GM12874 (cell line): ENCODE results near the gene MED13.

Experiments used
- TF ChIP-seq, protein P1 (sequence below): IDR thresholded peaks from 2 replicates; pipeline ENCODE4 v1.5.1; 2011; ENCODE audit warnings: low read depth, mild to moderate bottlenecking, control low read depth, low read length, moderate library complexity; ENCODE audit not compliant: insufficient read depth

The MED13 gene

DNA sequence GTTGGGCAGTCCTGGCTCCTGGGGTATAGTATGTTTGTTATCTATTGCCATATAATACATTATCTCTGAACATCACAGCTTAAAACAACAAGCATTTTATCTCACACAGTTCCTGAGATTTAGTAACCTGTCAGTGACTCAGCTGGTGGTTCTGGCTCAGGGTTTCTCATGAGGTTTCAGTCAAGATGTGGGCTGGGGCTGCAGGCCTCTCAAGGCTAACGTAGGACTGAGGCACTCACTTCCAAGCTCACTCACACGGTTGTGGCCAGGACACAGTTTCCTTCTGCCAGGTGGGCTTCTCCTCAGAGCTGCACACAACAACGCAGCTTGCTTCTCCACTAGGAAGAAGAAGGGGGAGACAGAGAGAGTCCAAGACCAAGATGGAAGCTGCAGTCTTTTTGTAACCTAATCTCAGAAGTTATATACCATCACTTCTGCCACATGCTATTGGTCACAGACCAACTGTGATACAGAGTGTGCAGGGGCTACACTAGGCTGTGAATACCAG, 10.3 kb upstream of the MED13 start:
- TF ChIP-seq, protein P1, sequence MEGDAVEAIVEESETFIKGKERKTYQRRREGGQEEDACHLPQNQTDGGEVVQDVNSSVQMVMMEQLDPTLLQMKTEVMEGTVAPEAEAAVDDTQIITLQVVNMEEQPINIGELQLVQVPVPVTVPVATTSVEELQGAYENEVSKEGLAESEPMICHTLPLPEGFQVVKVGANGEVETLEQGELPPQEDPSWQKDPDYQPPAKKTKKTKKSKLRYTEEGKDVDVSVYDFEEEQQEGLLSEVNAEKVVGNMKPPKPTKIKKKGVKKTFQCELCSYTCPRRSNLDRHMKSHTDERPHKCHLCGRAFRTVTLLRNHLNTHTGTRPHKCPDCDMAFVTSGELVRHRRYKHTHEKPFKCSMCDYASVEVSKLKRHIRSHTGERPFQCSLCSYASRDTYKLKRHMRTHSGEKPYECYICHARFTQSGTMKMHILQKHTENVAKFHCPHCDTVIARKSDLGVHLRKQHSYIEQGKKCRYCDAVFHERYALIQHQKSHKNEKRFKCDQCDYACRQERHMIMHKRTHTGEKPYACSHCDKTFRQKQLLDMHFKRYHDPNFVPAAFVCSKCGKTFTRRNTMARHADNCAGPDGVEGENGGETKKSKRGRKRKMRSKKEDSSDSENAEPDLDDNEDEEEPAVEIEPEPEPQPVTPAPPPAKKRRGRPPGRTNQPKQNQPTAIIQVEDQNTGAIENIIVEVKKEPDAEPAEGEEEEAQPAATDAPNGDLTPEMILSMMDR = no peak

DNA sequence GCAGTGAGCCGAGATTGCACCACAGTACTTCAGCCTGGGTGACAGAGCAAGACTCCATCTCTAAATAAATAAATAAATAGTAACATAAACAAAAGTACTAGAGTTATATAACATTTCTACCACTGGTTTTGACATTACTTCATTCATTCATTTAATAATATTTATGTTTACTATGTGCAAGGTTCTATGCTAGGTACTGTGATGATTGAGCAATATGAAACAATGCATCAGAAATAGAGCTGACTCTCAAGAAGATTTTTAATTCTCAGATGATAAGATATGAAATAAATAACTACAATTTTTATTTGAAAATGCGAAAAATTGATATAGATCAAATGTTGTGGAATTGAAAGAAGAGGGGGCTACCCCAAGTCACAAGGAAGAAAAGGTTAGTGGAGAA, 8.9 kb upstream of the MED13 start:
- TF ChIP-seq, protein P1 = no peak

DNA sequence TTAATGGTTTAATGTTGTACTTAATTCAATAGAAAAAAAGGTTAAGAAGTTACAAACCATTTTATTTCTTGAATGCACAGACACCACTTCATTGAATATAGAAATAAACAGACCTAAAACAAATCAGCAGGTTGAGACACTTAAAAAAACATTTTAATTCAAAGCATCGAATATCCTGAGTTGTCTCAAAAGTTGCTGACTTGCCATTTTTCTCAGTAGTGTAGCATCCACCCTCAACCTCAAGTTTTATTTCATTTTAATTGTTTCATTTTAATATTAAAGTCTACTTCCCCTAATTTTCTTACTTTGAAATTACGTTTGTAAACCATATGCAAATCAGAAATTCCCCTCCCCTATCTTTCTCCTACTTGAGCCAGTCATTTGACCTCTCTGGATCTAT, 5.8 kb upstream of the MED13 start:
- TF ChIP-seq, protein P1 = no peak

DNA sequence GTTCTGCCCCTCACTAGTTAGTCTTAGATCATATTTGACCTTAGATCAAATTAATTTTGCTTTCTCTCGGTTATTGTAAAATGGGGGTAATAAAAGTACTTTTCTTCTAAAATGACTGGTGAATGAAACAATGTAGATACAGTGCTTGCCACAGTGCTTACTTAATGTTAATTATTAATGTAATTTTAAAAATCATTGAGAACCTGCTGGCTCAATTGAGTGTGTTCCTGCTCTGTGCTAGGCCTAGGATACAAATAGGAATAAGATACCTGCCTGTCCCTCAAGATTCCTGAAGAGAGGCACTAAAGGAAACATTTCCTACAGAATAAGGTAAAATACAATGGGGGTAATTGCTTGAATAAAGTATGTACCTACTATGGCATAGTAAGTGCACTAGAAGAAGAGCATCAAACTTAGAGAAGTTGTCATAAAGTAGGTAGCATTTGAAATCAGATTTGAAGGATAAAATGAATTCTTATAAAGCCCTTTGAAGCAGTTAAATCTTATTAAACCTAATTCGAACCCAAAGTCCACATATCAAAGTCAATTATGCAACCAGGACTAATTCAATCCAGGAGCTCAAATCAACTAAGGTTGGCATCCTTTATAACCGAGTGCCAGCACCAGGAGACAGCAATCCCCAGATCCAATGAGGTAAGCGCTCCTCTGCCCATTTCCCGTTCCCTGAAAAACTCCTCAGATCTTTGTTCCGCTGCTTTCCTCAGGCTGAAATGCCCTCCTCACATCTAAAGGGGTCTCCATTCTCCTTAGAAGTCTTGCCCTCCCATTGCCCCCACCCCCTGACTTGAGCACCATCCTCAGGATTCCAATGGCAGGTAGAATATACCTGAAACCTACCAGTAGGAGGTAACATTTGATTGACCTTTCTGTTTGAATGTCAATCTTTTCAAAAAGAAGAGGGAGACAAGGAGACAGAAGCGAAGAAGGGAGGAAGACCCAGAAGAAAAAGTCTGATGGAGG, 2.4 kb upstream of the MED13 start:
- TF ChIP-seq, protein P1 = no peak

DNA sequence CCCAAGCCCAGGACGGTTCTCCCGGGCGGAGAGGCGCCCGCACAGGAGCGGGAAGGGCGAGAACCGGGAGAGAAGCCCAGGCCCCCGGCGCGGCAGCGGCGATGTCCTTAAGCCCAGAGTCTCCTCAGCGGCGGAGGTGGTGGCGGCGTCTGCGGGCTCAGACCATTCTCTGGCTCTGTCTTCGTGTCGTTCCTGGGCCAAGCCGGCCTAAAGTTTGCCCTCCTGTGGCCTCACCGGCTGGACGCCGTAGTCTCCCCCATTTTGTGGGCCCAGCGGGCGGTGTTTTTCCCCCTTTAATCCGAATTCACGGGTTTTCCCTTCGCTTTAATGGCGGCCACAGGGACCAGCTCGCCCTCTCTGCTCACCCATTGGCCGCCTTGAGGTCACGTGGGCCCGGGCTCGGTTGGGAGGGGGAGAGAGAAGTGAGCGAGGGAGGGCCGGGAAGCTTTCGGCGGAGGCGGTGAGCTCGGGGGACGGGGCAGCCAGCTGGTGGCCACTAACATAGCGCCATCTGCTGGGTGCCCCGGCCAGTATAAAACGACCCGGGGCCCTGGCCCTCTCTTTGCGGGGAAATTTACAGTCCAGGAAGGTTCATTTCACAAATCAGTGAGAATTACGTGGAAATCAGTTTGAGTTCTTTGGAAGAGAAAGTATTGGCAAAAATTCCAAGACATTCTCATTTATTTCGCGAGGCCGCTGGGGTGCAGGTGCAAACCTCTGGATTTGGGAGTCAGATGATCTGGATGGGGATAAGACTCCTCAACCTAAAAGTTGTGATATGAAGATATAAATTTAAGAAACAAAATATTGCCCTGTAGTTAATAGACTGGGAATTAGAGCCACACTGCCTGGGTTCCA, 762 bp upstream of the MED13 start:
- TF ChIP-seq, protein P1 = peak; percentile 83

DNA sequence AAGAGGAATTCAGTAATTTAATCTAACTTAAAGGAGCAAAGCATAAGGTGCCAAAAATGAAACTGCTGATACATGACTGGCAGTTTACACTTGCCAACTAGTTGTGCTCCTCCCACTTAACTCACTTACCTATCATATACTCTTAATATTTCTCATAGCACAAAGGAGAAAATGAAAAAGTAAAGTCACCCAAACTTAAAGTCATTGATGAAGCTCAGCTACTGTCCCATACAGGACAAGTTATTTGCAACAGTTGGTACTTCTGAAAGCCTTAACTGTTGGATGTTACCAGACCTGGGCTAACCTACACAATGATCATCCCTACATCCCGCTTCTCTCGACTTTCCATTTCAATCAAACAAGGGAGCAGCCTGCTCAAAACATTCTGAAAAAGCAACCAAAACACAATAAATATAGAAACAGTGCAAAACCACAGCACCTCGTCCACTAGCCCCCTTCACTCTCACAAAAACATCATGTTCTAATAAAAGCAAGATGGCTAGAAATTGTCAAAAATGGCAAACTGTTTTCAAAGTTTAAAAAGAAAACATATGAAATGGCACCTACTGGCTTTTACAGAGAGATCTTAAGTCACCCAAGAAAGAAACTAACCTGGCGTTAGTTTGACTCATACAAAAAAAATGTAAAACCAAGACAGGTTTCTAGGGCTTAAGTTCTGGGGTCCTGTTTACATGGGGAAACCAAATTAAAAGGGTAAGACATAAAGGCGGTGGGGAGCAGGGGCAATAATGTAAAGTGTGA, 868 bp downstream of the MED13 start:
- TF ChIP-seq, protein P1 = no peak
